CD4-positive, alpha-beta memory T cell (primary cell): ENCODE data around the gene NTHL1. TPM values are rescaled to one million over a fixed set of nuclear protein-coding genes. Genes with fewer than 3 reads are reported as not detected.

ENCODE experiments used
- CTCF ChIA-PET: fragments of 350-600 bp; sonication (Branson Sonifier 250); formaldehyde crosslinking; loops from one replicate; lab custom pipeline; 2021; ENCODE audit warnings: inconsistent platforms; ENCODE audit not compliant: partially characterized antibody; lab: Charles Lee
- POLR2A ChIA-PET: fragments of 350-600 bp; sonication (Branson Sonifier 250); formaldehyde crosslinking; loops from one replicate; lab custom pipeline; 2021; ENCODE audit not compliant: partially characterized antibody; lab: Charles Lee
- DNase-seq, 5 donors: peaks; one replicate each; pipeline versions ENCODE4 v3.0.0 to v3.0.0-alpha.2; 2020 to 2022; ENCODE audit warnings: mixed read lengths in 1 of 5
- H3K27ac ChIP-seq: one replicate; pipeline ENCODE4 v1.7.0; 2013; ENCODE audit warnings: low read depth, low read length
- H3K27me3 ChIP-seq: 2 replicates; pipeline ENCODE4 v1.7.0; 2013; ENCODE audit warnings: mild to moderate bottlenecking, low read length, moderate library complexity; ENCODE audit not compliant: insufficient read depth
- H3K36me3 ChIP-seq: 2 replicates; pipeline ENCODE4 v1.7.0; 2013; ENCODE audit warnings: mild to moderate bottlenecking, low read length, moderate library complexity; ENCODE audit not compliant: insufficient read depth
- H3K4me1 ChIP-seq: 2 replicates; pipeline ENCODE4 v1.7.0; 2013; ENCODE audit warnings: mild to moderate bottlenecking, low read length, moderate library complexity; ENCODE audit not compliant: insufficient read depth
- H3K4me3 ChIP-seq, 2 donors: one replicate each; pipeline ENCODE4 v1.7.0; 2013; ENCODE audit warnings: low read length in 2 of 2, mild to moderate bottlenecking in 1 of 2
- H3K9me3 ChIP-seq, 2 donors: one replicate each; pipeline ENCODE4 v1.7.0; 2013; ENCODE audit warnings: low read length in 2 of 2, control low read depth in 1 of 2; ENCODE audit not compliant: control insufficient read depth in 1 of 2
- H3K27ac Mint-ChIP-seq, 7 donors: one replicate each; pipeline ENCODE4 v1.8.0; 2020 to 2021; ENCODE audit warnings: mixed read lengths in 7 of 7, mild to moderate bottlenecking in 6 of 7, inconsistent platforms in 3 of 7, moderate library complexity in 3 of 7
- H3K27me3 Mint-ChIP-seq, 2 donors: one replicate each; pipeline ENCODE4 v1.8.0; 2020 to 2021; ENCODE audit warnings: mixed read lengths in 2 of 2
- H3K36me3 Mint-ChIP-seq, 2 donors: one replicate each; pipeline ENCODE4 v1.8.0; 2020 to 2021; ENCODE audit warnings: mixed read lengths in 2 of 2, inconsistent platforms in 1 of 2, mild to moderate bottlenecking in 1 of 2
- H3K4me1 Mint-ChIP-seq, 4 donors: one replicate each; pipeline ENCODE4 v1.8.0; 2020 to 2021; ENCODE audit warnings: mixed read lengths in 4 of 4, mild to moderate bottlenecking in 1 of 4
- H3K4me3 Mint-ChIP-seq, 8 donors: one replicate each; pipeline ENCODE4 v1.8.0; 2020 to 2021; ENCODE audit warnings: mixed read lengths in 8 of 8, mild to moderate bottlenecking in 7 of 8, moderate library complexity in 6 of 8, inconsistent platforms in 3 of 8
- H3K9me3 Mint-ChIP-seq, 8 donors: one replicate each; pipeline ENCODE4 v1.8.0; 2020 to 2021; ENCODE audit warnings: mixed read lengths in 8 of 8, mild to moderate bottlenecking in 5 of 8, inconsistent platforms in 3 of 8, moderate library complexity in 1 of 8
- intact Hi-C: fragments of 100-400 bp; cut with micrococcal nuclease; formaldehyde crosslinking; loops from one replicate; pipeline ENCODE4 v1.15.1; 2023
- polyA plus RNA-seq, 2 donors: library from polyadenylated mRNA; unstranded; fragments of 300-500 nt; fragmentation: Illumina TruSeq; gene quantifications; one replicate each; pipeline ENCODE4 v1.2.3, GENCODE V29; 2021
- total RNA-seq, 2 experiments: library from RNA; stranded (reverse); gene quantifications; one replicate each; pipeline ENCODE4 v1.2.3, GENCODE V29; 2021

The NTHL1 gene
- total and polyA plus RNA-seq, 4 experiments from 2014 or later = 9.3 to 20.1 (median 12.7) TPM

- Histone ChIP-seq H3K27ac (no peak overlapping the region), H3K9me3 (no peaks in the 10 kb centered on the region), H3K36me3 (peaks cover 20% of the 10 kb centered on the region), H3K4me3 (no peak overlapping the region), H3K27me3 (no peaks in the 10 kb centered on the region), H3K4me1 (no peaks in the 10 kb centered on the region)
- peaks cover 0 to 1% (median 0%) of the 10 kb centered on the region in 4 donors for H3K4me1 Mint-ChIP-seq
- no peaks in the 10 kb centered on the region for H3K27me3 Mint-ChIP-seq
- intact Hi-C loops = no loop called here
- no peak overlapping the region for H3K4me3 Mint-ChIP-seq
- DNase-seq = no peak
- no peak overlapping the region for H3K27ac Mint-ChIP-seq
- peaks cover 8 to 42% of the 10 kb centered on the region in 2 donors for H3K36me3 Mint-ChIP-seq
- no peaks in the 10 kb centered on the region for H3K9me3 Mint-ChIP-seq
- ChIA-PET CTCF (interaction anchor here (1.0 kb wide), 1 partner anchor 79 kb away, joined by 3 read pairs; no protein-coding TSS in a partner anchor), POLR2A (interaction anchor here (0.9 kb wide), 1 partner anchor 31 kb away, joined by 4 read pairs; no protein-coding TSS in a partner anchor)
Measured at GRCh38 chr16:2061526-2061925, 13.9 kb upstream of the NTHL1 start.

- Histone ChIP-seq H3K27ac (no peak overlapping the region), H3K36me3 (peaks cover 15% of the 10 kb centered on the region), H3K4me1 (no peaks in the 10 kb centered on the region), H3K4me3 (no peak overlapping the region), H3K27me3 (no peaks in the 10 kb centered on the region), H3K9me3 (no peaks in the 10 kb centered on the region)
- POLR2A ChIA-PET = no interaction called here
- CTCF ChIA-PET = no interaction called here
- Mint-ChIP-seq H3K4me1 (peaks cover 0 to 1% (median 0%) of the 10 kb centered on the region in 4 donors), H3K36me3 (peaks cover 4 to 42% of the 10 kb centered on the region in 2 donors), H3K4me3 (no peak overlapping the region), H3K9me3 (no peaks in the 10 kb centered on the region), H3K27ac (no peak overlapping the region), H3K27me3 (no peaks in the 10 kb centered on the region)
- DNase-seq = no peak
- intact Hi-C loops = no loop called here
Measured at GRCh38 chr16:2061023-2061422, 13.4 kb upstream of the NTHL1 start.

- Mint-ChIP-seq H3K4me3 (no peak overlapping the region), H3K27ac (no peak overlapping the region), H3K9me3 (no peaks in the 10 kb centered on the region), H3K4me1 (peaks cover 0 to 3% (median 0%) of the 10 kb centered on the region in 4 donors), H3K27me3 (no peaks in the 10 kb centered on the region), H3K36me3 (peaks cover 0 to 40% of the 10 kb centered on the region in 2 donors)
- intact Hi-C loops = no loop called here
- Histone ChIP-seq H3K27ac (no peak overlapping the region), H3K9me3 (no peaks in the 10 kb centered on the region), H3K4me3 (no peak overlapping the region), H3K4me1 (no peaks in the 10 kb centered on the region), H3K27me3 (no peaks in the 10 kb centered on the region), H3K36me3 (peaks cover 12% of the 10 kb centered on the region)
- DNase-seq = no peak
- CTCF ChIA-PET = no interaction called here
- POLR2A ChIA-PET = no interaction called here
Measured at GRCh38 chr16:2060346-2060745, 12.7 kb upstream of the NTHL1 start.

GRCh38 chr16:2058872-2059271 lies 11.2 kb upstream of the NTHL1 start:
- H3K36me3 Mint-ChIP-seq = peaks cover 0 to 40% of the 10 kb centered on the region in 2 donors
- no peaks in the 10 kb centered on the region for H3K27me3 ChIP-seq
- H3K27ac ChIP-seq = no peak overlapping the region
- no peak for DNase-seq
- ChIA-PET CTCF (interaction anchor here (0.7 kb wide), 1 partner anchor 54 kb away, joined by 3 read pairs; no protein-coding TSS in a partner anchor), POLR2A (no interaction called here)
- H3K27ac Mint-ChIP-seq = no peak overlapping the region
- peaks cover 0 to 3% (median 0%) of the 10 kb centered on the region in 4 donors for H3K4me1 Mint-ChIP-seq
- no peaks in the 10 kb centered on the region for H3K27me3 Mint-ChIP-seq
- no peaks in the 10 kb centered on the region for H3K9me3 ChIP-seq
- no peak overlapping the region for H3K4me3 ChIP-seq
- intact Hi-C loops = no loop called here
- H3K4me3 Mint-ChIP-seq = no peak overlapping the region
- no peaks in the 10 kb centered on the region for H3K4me1 ChIP-seq
- H3K36me3 ChIP-seq = peaks cover 10% of the 10 kb centered on the region
- no peaks in the 10 kb centered on the region for H3K9me3 Mint-ChIP-seq

- CTCF ChIA-PET = no interaction called here
- no peak for DNase-seq
- Histone ChIP-seq H3K27me3 (no peaks in the 10 kb centered on the region), H3K9me3 (no peaks in the 10 kb centered on the region), H3K4me3 (no peak overlapping the region), H3K4me1 (no peaks in the 10 kb centered on the region), H3K36me3 (peaks cover 14% of the 10 kb centered on the region), H3K27ac (no peak overlapping the region)
- H3K9me3 Mint-ChIP-seq = no peaks in the 10 kb centered on the region
- no peaks in the 10 kb centered on the region for H3K27me3 Mint-ChIP-seq
- peaks cover 0 to 40% of the 10 kb centered on the region in 2 donors for H3K36me3 Mint-ChIP-seq
- peak overlapping the region in 1 of 7 donors; percentile 42 for H3K27ac Mint-ChIP-seq
- intact Hi-C loops = no loop called here
- POLR2A ChIA-PET = no interaction called here
- H3K4me3 Mint-ChIP-seq = no peak overlapping the region
- H3K4me1 Mint-ChIP-seq = peaks cover 0 to 3% (median 0%) of the 10 kb centered on the region in 4 donors
Measured at GRCh38 chr16:2058420-2058819, 10.8 kb upstream of the NTHL1 start.

GRCh38 chr16:2057438-2057837 lies 9.8 kb upstream of the NTHL1 start:
- Mint-ChIP-seq H3K36me3 (peaks cover 4 to 38% of the 10 kb centered on the region in 2 donors), H3K9me3 (no peaks in the 10 kb centered on the region), H3K27me3 (no peaks in the 10 kb centered on the region), H3K27ac (no peak overlapping the region), H3K4me1 (peaks cover 0 to 3% (median 0%) of the 10 kb centered on the region in 4 donors), H3K4me3 (no peak overlapping the region)
- H3K36me3 ChIP-seq = peaks cover 24% of the 10 kb centered on the region
- H3K4me1 ChIP-seq = no peaks in the 10 kb centered on the region
- intact Hi-C loops = no loop called here
- no peaks in the 10 kb centered on the region for H3K27me3 ChIP-seq
- DNase-seq = no peak
- H3K9me3 ChIP-seq = no peaks in the 10 kb centered on the region
- ChIA-PET POLR2A (interaction anchor here (1.2 kb wide), 1 partner anchor 10 kb away, joined by 3 read pairs; the partner anchor contains the start of genes NTHL1 and TSC2), CTCF (interaction anchor here (0.8 kb wide), 1 partner anchor 83 kb away, joined by 4 read pairs; no protein-coding TSS in a partner anchor)
- H3K27ac ChIP-seq = no peak overlapping the region
- H3K4me3 ChIP-seq = no peak overlapping the region

GRCh38 chr16:2056681-2057407 lies 9.2 kb upstream of the NTHL1 start:
- ChIA-PET CTCF (interaction anchor here (0.8 kb wide), 1 partner anchor 83 kb away, joined by 4 read pairs; no protein-coding TSS in a partner anchor), POLR2A (interaction anchor here (0.7 to 1.2 kb wide), 2 partner anchors 9 kb away, joined by 3 read pairs; partner anchors contain the start of genes NTHL1 and TSC2)
- Mint-ChIP-seq H3K9me3 (no peaks in the 10 kb centered on the region), H3K36me3 (peaks cover 5 to 41% of the 10 kb centered on the region in 2 donors), H3K27ac (no peak overlapping the region), H3K27me3 (no peaks in the 10 kb centered on the region), H3K4me3 (no peak overlapping the region), H3K4me1 (peaks cover 0 to 3% (median 0%) of the 10 kb centered on the region in 4 donors)
- H3K4me1 ChIP-seq = no peaks in the 10 kb centered on the region
- peaks cover 24% of the 10 kb centered on the region for H3K36me3 ChIP-seq
- no peaks in the 10 kb centered on the region for H3K27me3 ChIP-seq
- no peak for DNase-seq
- no peak overlapping the region for H3K27ac ChIP-seq
- H3K9me3 ChIP-seq = no peaks in the 10 kb centered on the region
- intact Hi-C loops = no loop called here
- no peak overlapping the region for H3K4me3 ChIP-seq
